Endothelial cell of umbilical vein (primary cell): ENCODE data around the gene IPP.
"Not testable (repeated sequence)": the region's sequence is repeated elsewhere in the genome, so short reads cannot be mapped to it uniquely, and the experiment has no call there.

ENCODE experiments used
- CTCF ChIP-seq, 2 donors: IDR thresholded peaks; 1 replicate in 1 of 2; 2 replicates in 1 of 2; pipeline ENCODE4 v1.5.1; 2011; ENCODE audit warnings: low read length in 2 of 2, mild to moderate bottlenecking in 2 of 2, moderate library complexity in 2 of 2, control low read depth in 1 of 2, inconsistent platforms in 1 of 2, low read depth in 1 of 2; ENCODE audit not compliant: insufficient read depth in 1 of 2; ENCODE audit errors: extremely low read depth in 1 of 2
- EZH2 ChIP-seq: IDR thresholded peaks from 2 replicates; pipeline ENCODE4 v1.6.1; 2012; ENCODE audit warnings: borderline replicate concordance, low read depth, mild to moderate bottlenecking, moderate library complexity, low read length, inconsistent platforms; ENCODE audit not compliant: severe bottlenecking
- FOS ChIP-seq: IDR thresholded peaks from 2 replicates; pipeline ENCODE4 v1.6.1; 2011; ENCODE audit warnings: mild to moderate bottlenecking, low read length, moderate library complexity, borderline replicate concordance; ENCODE audit not compliant: insufficient read depth
- GATA2 ChIP-seq: IDR thresholded peaks from 2 replicates; pipeline ENCODE4 v1.7.0; 2011; ENCODE audit warnings: low read depth, mild to moderate bottlenecking, moderate library complexity, mixed read lengths, low read length; ENCODE audit not compliant: insufficient read length, insufficient read depth
- JUN ChIP-seq: IDR thresholded peaks from 2 replicates; pipeline ENCODE4 v1.6.1; 2011; ENCODE audit warnings: borderline replicate concordance, low read depth; ENCODE audit not compliant: insufficient read length, insufficient read depth
- MAX ChIP-seq: IDR thresholded peaks from 2 replicates; pipeline ENCODE4 v1.6.1; 2011; ENCODE audit not compliant: insufficient read depth, insufficient read length
- MYC ChIP-seq: IDR thresholded peaks from one replicate; pipeline ENCODE4 v1.6.1; 2011; ENCODE audit warnings: mild to moderate bottlenecking, low read depth, low read length
- POLR2A ChIP-seq: IDR thresholded peaks from 2 replicates; pipeline ENCODE4 v1.6.1; 2012; ENCODE audit warnings: low read depth, mild to moderate bottlenecking, control low read depth, low read length
- POLR2AphosphoS5 ChIP-seq: IDR thresholded peaks from 2 replicates; pipeline ENCODE4 v1.6.1; 2012; ENCODE audit warnings: low read depth, mild to moderate bottlenecking, control low read depth, low read length, moderate library complexity; ENCODE audit not compliant: insufficient read depth

GRCh38 chr1:45726007-45726406 is 24.4 kb downstream of the IPP start:
- not testable (repeated sequence) for TF ChIP-seq MAX; POLR2AphosphoS5; MYC; EZH2; CTCF (IDR thresholded peaks at IDR 0.05; ENCODE audit: extremely low read depth in 1 of 2, insufficient read depth in 1 of 2, low read depth in 1 of 2, low read length in 2 of 2); POLR2A; JUN; GATA2; FOS
